K562 (cell line): ENCODE measurements around the gene IGLON5. TPM values are rescaled to one million over a fixed set of nuclear protein-coding genes. Genes with fewer than 3 reads are reported as not detected.

Experiments used
- CBX3 ChIP-seq, 2 experiments: IDR thresholded peaks; 1 replicate in 1 of 2; 2 replicates in 1 of 2; pipeline ENCODE4 v1.6.1; 2012; ENCODE audit warnings: inconsistent platforms in 2 of 2, low read length in 2 of 2, borderline replicate concordance in 1 of 2, control low read depth in 1 of 2
- CREB1 ChIP-seq, 2 experiments: sonication (generic) in 1 of 2; formaldehyde crosslinking in 1 of 2; IDR thresholded peaks; 2 replicates each; pipeline versions ENCODE4 v1.6.1 to v1.8.0; 2012 to 2022; ENCODE audit warnings: inconsistent platforms in 1 of 2, mild to moderate bottlenecking in 1 of 2, missing genetic modification reagents in 1 of 2, moderate library complexity in 1 of 2
- DMBX1 ChIP-seq: fragments of 250-450 bp; sonication (Bioruptor Pico); IDR thresholded peaks from 2 replicates; pipeline ENCODE4 v1.8.0; 2022; ENCODE audit warnings: inconsistent platforms, mild to moderate bottlenecking, moderate library complexity, borderline replicate concordance
- ETS2 ChIP-seq: IDR thresholded peaks from 2 replicates; pipeline ENCODE4 v1.6.1; 2016; ENCODE audit warnings: borderline replicate concordance, missing genetic modification characterization, mild to moderate bottlenecking, moderate library complexity, missing compliant biosample characterization; ENCODE audit not compliant: poor library complexity, severe bottlenecking
- HDGF ChIP-seq: fragments of 450-650 bp; IDR thresholded peaks from 2 replicates; pipeline ENCODE4 v1.6.1; 2016
- HINFP ChIP-seq: fragments of 450-650 bp; conservative IDR thresholded peaks from 2 replicates; pipeline ENCODE4 v1.6.1; 2016; ENCODE audit warnings: missing genetic modification characterization, low read depth, mild to moderate bottlenecking, control low read depth, missing compliant biosample characterization
- MAX ChIP-seq: sonication (generic); formaldehyde crosslinking; IDR thresholded peaks from 2 replicates; pipeline ENCODE4 v1.9.0; 2022; ENCODE audit warnings: mild to moderate bottlenecking, missing genetic modification reagents
- NEUROD1 ChIP-seq: fragments of 150-350 bp; IDR thresholded peaks from 2 replicates; pipeline ENCODE4 v1.6.1; 2014; ENCODE audit warnings: borderline replicate concordance, low read length, low read depth; ENCODE audit not compliant: partially characterized antibody
- POLR2H ChIP-seq: IDR thresholded peaks from 2 replicates; pipeline ENCODE4 v1.6.1; 2016; ENCODE audit warnings: missing genetic modification characterization, low read depth, mild to moderate bottlenecking, control low read depth, missing compliant biosample characterization, moderate library complexity
- SP2 ChIP-seq: IDR thresholded peaks from 2 replicates; pipeline ENCODE4 v1.6.1; 2011; ENCODE audit warnings: mild to moderate bottlenecking, low read depth, low read length, moderate library complexity; ENCODE audit not compliant: poor library complexity, severe bottlenecking; ENCODE audit errors: extremely low read depth
- ZFX ChIP-seq: sonication (generic); formaldehyde crosslinking; IDR thresholded peaks from 2 replicates; pipeline ENCODE4 v1.8.0; 2022; ENCODE audit warnings: mild to moderate bottlenecking, missing genetic modification reagents, moderate library complexity
- ZNF143 ChIP-seq: sonication (generic); formaldehyde crosslinking; IDR thresholded peaks from 2 replicates; pipeline ENCODE4 v1.9.0; 2022; ENCODE audit warnings: mild to moderate bottlenecking, missing genetic modification reagents
- polyA plus RNA-seq, 8 experiments: library from polyadenylated mRNA; depleted of rRNA in 4 of 8; stranded (reverse) in 5 of 8; unstranded in 3 of 8; fragments of >200 nt; fragmentation: Nextera tagmentation in 2 of 8; fragmentation: Illumina TruSeq in 1 of 8; extraction: Ambion mirVana in 2 of 8; extraction: Trizol in 1 of 8; gene quantifications; 2 replicates each; pipeline versions ENCODE4 v1.2.1 to v1.2.3, GENCODE V29; 2011 to 2014; ENCODE audit warnings: inconsistent platforms in 1 of 8, missing spikeins in 1 of 8
- total RNA-seq, 7 experiments: library from RNA; depleted of rRNA in 6 of 7; stranded (reverse); fragments of >200 nt in 6 of 7; fragmentation: Illumina TruSeq in 2 of 7; extraction: Trizol in 2 of 7; gene quantifications; 2 replicates each; pipeline versions ENCODE4 v1.2.1 to v1.2.3, GENCODE V29; 2011 to 2021; ENCODE audit warnings: low replicate concordance in 1 of 7
- TF ChIP-seq, protein P1 (sequence below), 2 experiments: fragments of 200-800 bp in 1 of 2; sonication (Bioruptor generic) in 1 of 2; sonication (generic) in 1 of 2; formaldehyde crosslinking in 1 of 2; IDR thresholded peaks in 1 of 2; conservative IDR thresholded peaks in 1 of 2; 2 replicates each; pipeline versions ENCODE4 v1.5.0 to v1.6.1; 2016 to 2020; ENCODE audit warnings: missing compliant biosample characterization in 1 of 2, missing genetic modification characterization in 1 of 2, missing genetic modification reagents in 1 of 2
- TF ChIP-seq, protein P2 (sequence below): sonication (generic); formaldehyde crosslinking; IDR thresholded peaks from 2 replicates; pipeline ENCODE4 v1.8.0; 2022; ENCODE audit warnings: mild to moderate bottlenecking, missing genetic modification reagents
- TF ChIP-seq, protein P3 (sequence below), 3 experiments: fragments of 200-800 bp in 1 of 3; fragments of 250-450 bp in 1 of 3; fragments of 450-650 bp in 1 of 3; sonication (Bioruptor Pico) in 1 of 3; sonication (Bioruptor generic) in 1 of 3; formaldehyde crosslinking in 1 of 3; IDR thresholded peaks; 2 replicates each; pipeline versions ENCODE4 v1.6.1 to v1.8.0; 2016 to 2022; ENCODE audit warnings: mild to moderate bottlenecking in 2 of 3, missing genetic modification characterization in 2 of 3, missing compliant biosample characterization in 1 of 3, moderate library complexity in 1 of 3

Gene IGLON5
- total and polyA plus RNA-seq, 9 of the 15 experiments (the other 6 are each of a cell fraction or from before 2014, with no cell fraction given): 0.03 to 0.22 (median 0.14) TPM; not detected in 2

GRCh38 chr19:51339687-51340656, 28.5 kb downstream of the IGLON5 start (continued):
- TF ChIP-seq, protein P1, sequence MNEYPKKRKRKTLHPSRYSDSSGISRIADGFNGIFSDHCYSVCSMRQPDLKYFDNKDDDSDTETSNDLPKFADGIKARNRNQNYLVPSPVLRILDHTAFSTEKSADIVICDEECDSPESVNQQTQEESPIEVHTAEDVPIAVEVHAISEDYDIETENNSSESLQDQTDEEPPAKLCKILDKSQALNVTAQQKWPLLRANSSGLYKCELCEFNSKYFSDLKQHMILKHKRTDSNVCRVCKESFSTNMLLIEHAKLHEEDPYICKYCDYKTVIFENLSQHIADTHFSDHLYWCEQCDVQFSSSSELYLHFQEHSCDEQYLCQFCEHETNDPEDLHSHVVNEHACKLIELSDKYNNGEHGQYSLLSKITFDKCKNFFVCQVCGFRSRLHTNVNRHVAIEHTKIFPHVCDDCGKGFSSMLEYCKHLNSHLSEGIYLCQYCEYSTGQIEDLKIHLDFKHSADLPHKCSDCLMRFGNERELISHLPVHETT (CRISPR knock-in tag; conservative IDR thresholded peaks at IDR 0.05 in 1 of 2, IDR thresholded peaks at IDR 0.05 in 1 of 2): peak in 1 of 2 experiments; percentile 94; a peak in 2 of 4 replicates
- peak; percentile 7 for TF ChIP-seq NEUROD1
- TF ChIP-seq, protein P2, sequence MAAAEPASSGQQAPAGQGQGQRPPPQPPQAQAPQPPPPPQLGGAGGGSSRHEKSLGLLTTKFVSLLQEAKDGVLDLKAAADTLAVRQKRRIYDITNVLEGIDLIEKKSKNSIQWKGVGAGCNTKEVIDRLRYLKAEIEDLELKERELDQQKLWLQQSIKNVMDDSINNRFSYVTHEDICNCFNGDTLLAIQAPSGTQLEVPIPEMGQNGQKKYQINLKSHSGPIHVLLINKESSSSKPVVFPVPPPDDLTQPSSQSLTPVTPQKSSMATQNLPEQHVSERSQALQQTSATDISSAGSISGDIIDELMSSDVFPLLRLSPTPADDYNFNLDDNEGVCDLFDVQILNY (CRISPR knock-in tag): peak; percentile 60; the same call in 1 of the 2 replicates
- TF ChIP-seq CBX3 (IDR thresholded peaks at IDR 0.05; ENCODE audit: borderline replicate concordance in 1 of 2, low read length in 2 of 2): peak in 1 of 2 experiments; percentile 51; a peak in 1 of 3 replicates
- peak; percentile 92 for TF ChIP-seq POLR2H (tag)
- TF ChIP-seq ETS2: no peak
- peak; percentile 42; the same call in 1 of the 2 replicates for TF ChIP-seq HDGF
- TF ChIP-seq CREB1 (IDR thresholded peaks at IDR 0.05): peak; percentile 47
- peak; percentile 88 for TF ChIP-seq CREB1 (CRISPR knock-in tag; IDR thresholded peaks at IDR 0.05)
- TF ChIP-seq ZFX (CRISPR knock-in tag): peak; percentile 66
- peak; percentile 90 for TF ChIP-seq MAX
- TF ChIP-seq, protein P3, sequence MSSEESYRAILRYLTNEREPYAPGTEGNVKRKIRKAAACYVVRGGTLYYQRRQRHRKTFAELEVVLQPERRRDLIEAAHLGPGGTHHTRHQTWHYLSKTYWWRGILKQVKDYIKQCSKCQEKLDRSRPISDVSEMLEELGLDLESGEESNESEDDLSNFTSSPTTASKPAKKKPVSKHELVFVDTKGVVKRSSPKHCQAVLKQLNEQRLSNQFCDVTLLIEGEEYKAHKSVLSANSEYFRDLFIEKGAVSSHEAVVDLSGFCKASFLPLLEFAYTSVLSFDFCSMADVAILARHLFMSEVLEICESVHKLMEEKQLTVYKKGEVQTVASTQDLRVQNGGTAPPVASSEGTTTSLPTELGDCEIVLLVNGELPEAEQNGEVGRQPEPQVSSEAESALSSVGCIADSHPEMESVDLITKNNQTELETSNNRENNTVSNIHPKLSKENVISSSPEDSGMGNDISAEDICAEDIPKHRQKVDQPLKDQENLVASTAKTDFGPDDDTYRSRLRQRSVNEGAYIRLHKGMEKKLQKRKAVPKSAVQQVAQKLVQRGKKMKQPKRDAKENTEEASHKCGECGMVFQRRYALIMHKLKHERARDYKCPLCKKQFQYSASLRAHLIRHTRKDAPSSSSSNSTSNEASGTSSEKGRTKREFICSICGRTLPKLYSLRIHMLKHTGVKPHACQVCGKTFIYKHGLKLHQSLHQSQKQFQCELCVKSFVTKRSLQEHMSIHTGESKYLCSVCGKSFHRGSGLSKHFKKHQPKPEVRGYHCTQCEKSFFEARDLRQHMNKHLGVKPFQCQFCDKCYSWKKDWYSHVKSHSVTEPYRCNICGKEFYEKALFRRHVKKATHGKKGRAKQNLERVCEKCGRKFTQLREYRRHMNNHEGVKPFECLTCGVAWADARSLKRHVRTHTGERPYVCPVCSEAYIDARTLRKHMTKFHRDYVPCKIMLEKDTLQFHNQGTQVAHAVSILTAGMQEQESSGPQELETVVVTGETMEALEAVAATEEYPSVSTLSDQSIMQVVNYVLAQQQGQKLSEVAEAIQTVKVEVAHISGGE (CRISPR knock-in tag; IDR thresholded peaks at IDR 0.05): peak in 1 of 3 experiments; percentile 45; a peak in 1 of 6 replicates
- peak; percentile 41; the same call in 1 of the 2 replicates for TF ChIP-seq DMBX1 (CRISPR knock-in tag)
- TF ChIP-seq SP2: no peak
- TF ChIP-seq HINFP: peak; percentile 82; the same call in 1 of the 2 replicates
- peak; percentile 40; the same call in 1 of the 2 replicates for TF ChIP-seq ZNF143 (CRISPR knock-in tag)
